Measurements from ENCODE around the gene SNX1.

GRCh38 chr15:64153480-64154367 lies 57.9 kb downstream of the SNX1 start:
- TF ChIP-seq CTCF (conservative IDR thresholded peaks at IDR 0.05 in 1 of 2, IDR thresholded peaks at IDR 0.05 in 1 of 2; ENCODE audit: low read depth in 1 of 2, low read length in 2 of 2), result peak; percentile 91 to 99
- no peak for TF ChIP-seq EZH2 (IDR thresholded peaks at IDR 0.05; ENCODE audit: low read length, missing control alignments)
